ENCODE results near the gene LAMC1.
"Not testable (repeated sequence)": the region's sequence is repeated elsewhere in the genome, so short reads cannot be mapped to it uniquely, and the experiment has no call there.

The LAMC1 gene

DNA sequence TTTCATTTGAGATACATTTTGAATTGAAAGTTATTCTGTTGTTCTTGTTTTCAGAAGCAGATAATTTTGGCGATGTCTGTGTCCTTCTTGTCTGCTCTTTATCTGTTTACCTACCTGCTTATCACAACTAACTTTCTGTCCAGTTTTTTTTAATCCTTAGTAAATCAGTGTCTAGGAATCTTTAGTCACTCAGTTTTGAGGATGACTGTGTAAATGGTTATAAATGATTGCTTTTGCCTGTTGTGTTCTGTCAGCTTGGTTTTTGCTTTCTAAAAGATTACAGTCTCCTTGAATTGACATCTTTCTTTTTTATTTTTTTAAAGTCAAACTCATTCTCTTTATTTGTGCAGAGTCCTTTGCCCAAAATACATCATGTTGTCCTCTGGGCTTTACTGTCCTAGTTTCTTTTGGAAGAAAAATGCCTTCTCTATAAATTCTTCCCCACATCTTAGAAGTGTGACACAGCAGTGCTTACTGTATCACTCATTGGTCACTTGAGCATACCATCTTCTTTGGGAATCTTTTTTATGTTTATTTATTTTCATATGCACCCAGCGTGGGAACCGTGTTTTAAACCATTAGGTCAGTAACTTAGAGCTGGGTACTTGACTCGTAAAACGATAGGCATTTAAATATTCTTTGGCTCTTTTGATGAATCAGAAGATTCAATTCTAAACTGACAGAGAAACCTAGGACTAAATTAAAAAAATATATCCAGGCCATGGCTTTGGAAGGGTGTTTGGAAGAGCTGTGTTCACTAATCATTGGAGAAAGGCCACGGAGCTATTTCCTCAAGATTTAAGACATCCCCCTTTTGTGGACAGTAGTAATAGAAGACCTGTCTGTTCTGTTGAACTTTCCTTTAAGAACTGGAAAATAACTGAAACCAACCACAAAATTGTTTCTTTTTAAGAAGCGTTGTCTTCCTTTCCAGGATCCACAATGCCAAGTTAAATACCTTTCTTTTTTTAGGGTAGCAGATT is 20.9 kb downstream of the LAMC1 start:
- DNase-seq: no peak

DNA sequence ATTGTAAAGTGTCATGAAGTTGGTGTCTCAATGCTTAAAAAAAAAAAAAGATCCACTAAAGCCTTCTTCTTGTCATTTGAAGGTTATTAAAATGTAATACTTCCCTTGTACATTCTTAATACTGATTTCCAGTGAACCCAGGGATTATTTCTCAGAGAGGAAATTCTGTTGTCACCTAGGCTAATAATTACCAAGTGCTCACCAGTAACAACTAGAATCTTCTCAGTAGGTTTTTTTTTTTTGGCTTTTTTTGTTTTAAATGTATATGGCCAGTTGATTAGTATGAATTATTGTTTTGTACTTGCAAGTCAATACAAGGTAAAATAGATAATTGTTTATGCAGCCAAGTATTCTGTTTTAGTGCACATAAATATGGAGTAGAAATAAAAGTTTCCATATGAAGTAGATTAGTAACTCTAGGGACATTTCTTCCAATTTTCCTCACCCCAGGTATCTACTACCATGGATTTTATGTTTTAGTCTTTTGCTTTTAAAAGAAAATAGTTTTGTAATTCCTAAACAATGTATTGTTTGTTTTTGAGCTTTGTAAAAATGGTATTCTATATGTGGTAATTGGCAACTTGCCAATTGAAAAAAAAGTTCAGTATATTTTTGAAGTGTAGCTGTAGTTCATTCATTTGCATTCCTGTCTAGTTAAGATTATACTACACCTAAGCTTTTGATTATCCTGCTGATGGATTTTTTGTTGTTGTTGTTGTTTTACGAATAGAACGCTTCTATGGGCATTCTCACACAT is 21.9 kb downstream of the LAMC1 start:
- no peak for DNase-seq

DNA sequence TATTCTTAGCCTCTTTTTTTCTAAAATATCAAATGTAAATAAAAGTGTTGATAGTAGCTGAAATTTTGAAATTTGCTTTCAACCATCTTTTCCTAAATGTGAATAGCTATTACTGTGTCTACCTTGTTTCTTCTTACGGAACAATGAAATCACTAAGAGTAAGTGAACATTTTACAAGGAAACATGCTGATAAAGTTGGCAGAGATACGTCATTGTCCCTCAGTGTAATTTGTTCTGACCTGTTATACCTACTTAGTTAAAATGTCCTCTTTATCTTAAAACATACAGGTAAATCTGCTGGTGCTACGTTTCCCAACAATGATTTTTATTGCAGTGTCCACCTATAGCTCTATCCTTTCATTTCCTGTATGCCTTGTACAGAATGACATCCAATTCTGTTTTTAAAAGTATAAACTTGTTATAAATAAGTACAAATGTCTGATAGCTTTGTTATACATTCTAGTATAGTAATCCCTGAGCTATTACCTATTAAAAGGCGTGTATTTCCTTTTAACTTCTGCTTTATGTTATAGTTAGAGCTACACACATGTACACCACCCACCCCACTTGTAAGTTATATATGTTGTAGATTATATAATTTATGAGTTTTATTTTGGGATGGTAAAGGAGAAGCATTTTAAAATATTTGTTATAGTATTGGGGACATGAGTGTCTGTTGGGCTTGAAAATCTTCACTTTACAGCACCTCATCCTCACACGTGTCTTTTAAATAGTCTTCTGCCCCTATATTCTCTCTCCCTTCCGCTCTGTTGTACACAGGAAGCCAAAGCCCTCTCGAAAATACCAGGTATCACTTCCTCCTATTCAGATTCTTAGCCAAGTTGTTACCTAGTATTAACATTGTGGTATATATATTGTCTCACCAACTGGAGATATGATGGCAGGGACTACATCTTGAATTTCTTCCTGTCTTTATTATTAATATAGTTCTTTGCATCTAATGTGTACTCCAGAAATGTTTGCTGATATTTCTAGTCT is 25.2 kb downstream of the LAMC1 start:
- no peak for DNase-seq

- DNase-seq: no peak
Observed at GRCh38 chr1:183051546-183051945, 28.3 kb downstream of the LAMC1 start.

- DNase-seq: no peak
Observed at GRCh38 chr1:183052861-183053260, 29.6 kb downstream of the LAMC1 start.

- no peak for DNase-seq
Observed at GRCh38 chr1:183058851-183059502, 35.8 kb downstream of the LAMC1 start.

- DNase-seq: no peak
Observed at GRCh38 chr1:183061194-183061593, 38.0 kb downstream of the LAMC1 start.

DNA sequence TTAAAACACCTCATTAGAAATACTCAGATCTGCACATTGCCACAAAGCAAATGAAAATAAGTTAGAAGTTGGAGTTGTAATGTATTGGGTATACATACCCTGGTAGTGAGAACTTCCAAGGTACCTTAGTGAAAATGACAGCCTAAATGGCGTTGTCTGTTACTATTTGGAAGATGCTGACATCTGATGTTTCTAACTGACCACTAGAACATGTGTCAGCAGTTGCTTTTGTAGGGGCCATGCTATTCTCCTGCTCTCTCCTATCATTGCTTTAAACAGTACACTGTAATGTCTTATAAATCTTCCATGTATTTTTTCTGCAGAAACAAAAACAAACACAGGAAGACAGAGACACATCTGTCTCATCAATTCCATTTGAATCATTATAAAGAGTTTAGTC is 40.1 kb downstream of the LAMC1 start:
- no peak for DNase-seq

- no peak for DNase-seq
Observed at GRCh38 chr1:183065168-183065706, 42.0 kb downstream of the LAMC1 start.

DNA sequence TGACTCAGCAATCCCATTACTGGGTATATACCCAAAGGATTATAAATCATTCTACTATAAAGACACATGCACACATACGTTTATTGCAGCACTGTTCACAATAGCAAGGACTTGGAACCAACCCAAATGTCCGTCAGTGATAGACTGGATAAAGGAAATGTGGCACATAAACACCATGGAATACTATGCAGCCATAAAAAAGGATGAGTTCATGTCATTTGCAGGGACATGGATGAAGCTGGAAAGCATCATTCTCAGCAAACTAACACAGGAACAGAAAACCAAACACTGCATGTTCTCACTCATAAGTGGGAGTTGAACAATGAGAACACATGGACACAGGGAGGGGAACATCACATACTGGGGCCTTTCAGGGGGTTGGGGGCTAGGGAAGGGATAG is 43.2 kb downstream of the LAMC1 start:
- not testable (repeated sequence) for DNase-seq

GRCh38 chr1:183069562-183070216 is 46.5 kb downstream of the LAMC1 start:
- DNase-seq: no peak

DNA sequence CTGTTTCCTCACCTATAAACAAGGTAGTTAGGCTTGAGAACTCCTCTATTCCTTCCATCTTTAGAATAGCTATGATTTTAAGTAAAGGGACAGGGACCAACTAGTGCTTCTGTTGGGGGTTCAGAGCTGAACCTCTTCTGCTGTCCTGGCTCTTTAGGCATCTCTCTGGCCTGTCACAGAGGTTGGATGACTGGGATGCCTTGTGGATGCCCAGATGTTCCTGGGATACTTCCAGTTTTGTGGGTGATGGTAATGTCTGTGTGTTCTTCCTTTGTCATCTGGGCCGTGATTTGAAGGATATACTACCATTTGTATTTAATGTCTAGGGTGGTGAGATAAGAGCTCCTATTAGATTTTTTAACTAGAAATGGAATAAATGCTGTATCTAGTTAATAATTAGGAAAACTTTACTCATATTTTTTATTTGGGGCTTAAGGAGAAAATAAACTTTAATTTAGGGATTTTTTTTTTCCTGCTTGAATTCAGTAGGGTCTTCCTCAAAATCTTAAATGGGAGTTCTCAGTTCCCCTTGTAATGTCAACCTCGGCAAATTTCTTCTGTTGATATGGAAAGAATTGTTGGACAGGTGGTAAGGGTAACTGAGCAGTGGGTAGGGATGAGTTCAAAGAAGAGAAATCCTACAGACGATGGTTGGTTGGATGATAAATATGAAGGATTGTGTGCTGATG is 47.2 kb downstream of the LAMC1 start:
- no peak for DNase-seq

- DNase-seq: no peak
Observed at GRCh38 chr1:183070923-183071618, 47.9 kb downstream of the LAMC1 start.

- not testable (repeated sequence) for DNase-seq
Observed at GRCh38 chr1:183072595-183072994, 49.4 kb downstream of the LAMC1 start.

DNA sequence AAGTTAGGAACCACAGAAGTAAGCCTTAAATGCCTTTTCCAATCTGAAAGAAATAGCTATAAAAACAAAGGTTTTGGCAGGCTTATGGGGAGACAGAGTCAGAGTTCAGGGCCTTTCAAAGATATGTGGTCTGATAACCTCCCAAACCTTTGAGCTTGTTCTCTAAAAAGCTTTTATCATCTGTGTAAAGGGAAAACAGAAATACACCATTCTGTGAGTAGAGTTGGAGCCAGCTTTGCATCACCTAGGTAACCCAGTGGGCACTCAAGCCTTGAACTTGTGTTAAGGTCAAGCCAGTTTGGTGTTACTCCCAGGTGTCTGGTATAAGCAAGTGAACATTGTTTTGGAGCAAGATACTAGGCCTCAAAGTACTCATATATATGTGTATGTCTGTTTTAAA is 50.1 kb downstream of the LAMC1 start:
- DNase-seq: no peak

- no peak for DNase-seq
Observed at GRCh38 chr1:183074215-183074614, 51.0 kb downstream of the LAMC1 start.

DNA sequence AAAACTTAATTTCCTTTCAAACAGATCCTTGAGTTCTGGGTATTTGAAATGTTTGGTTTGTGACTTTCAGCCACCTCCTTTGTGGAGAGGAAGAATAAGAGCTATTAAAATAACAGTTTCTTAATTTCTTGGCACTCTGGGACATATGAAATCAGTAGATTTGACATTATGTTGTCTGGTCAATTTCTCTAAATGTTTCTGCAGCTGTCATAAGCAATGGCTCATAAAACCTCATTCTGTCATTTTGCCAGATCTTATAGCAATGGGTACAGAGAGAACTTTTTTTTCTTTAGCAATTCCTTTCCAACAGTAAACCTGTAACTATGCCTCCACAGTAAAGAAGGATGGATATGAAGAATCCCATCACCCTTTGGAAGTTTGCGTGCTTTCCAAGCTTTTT is 52.6 kb downstream of the LAMC1 start:
- no peak for DNase-seq

DNA sequence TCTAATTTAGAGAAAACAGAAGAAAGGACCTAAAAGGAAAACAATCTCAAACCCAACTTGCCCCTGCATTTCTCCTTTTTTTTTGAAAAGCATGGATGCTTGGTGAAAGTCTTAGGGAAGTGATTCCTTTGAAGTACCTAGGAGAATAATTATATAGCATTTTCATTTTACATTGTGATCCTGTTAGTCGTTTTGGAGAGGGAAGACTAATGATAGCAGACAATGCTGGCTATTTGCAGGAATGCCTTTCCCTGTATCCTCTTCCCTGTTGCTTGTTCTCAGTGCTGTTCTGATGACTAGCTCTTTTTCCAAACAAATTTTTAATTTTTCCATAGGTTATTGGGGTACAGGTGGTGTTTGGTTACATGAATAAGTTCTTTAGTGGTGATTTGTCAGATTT is 53.9 kb downstream of the LAMC1 start:
- no peak for DNase-seq

DNA sequence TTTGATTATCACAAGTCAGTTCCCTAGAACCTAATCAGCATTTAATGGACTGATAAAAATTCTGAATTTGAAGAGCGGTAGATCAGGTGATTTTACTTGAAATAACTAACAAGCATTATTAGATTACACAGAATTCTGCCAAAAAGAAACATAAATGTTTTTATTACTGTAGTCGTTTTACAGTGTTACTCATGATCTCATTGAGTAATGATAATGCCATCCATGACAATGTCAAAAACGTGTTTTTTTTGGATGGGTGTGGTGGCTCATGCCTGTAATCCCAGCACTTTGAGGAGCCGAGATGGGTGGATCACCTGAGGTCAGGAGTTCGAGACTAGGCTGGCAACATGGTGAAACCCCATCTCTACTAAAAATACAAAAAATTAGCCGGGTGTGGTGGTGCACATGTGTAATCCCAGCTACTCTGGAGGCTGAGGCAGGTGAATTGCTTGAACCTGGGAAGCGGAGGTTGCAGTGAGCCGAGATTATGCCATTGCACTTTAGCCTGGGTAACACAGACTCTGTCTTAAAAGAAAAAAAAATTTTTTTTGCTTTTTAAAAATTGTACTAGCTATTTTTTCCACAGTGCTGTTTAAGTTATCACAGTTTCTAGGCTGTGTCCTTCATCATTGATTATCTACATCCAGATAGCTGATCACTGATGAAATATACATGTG is 56.6 kb downstream of the LAMC1 start:
- DNase-seq: no peak
